Liver (tissue), 9 donors: Measurements from ENCODE around the gene ABCB1. TPM values are rescaled to one million over a fixed set of nuclear protein-coding genes. Genes with fewer than 3 reads are reported as not detected.

Experiments used
- DNase-seq: peaks from one replicate; pipeline ENCODE4 v3.0.0-alpha.2; 2017; ENCODE audit warnings: low spot score
- H3K27ac ChIP-seq, 2 donors: one replicate each; pipeline ENCODE4 v1.7.0; 2013; ENCODE audit warnings: inconsistent platforms in 2 of 2, low read length in 2 of 2, control low read depth in 1 of 2, low read depth in 1 of 2, mild to moderate bottlenecking in 1 of 2
- H3K27me3 ChIP-seq, 4 donors: one replicate each; pipeline versions ENCODE4 v1.6.1 to v1.7.0; 2013; ENCODE audit warnings: low read length in 3 of 4, inconsistent platforms in 1 of 4, mild to moderate bottlenecking in 1 of 4, moderate library complexity in 1 of 4; ENCODE audit not compliant: control insufficient read depth in 4 of 4, insufficient read depth in 4 of 4
- H3K36me3 ChIP-seq, 4 donors: one replicate each; pipeline versions ENCODE4 v1.6.1 to v1.7.0; 2013; ENCODE audit warnings: low read length in 3 of 4, mild to moderate bottlenecking in 3 of 4, low read depth in 1 of 4, moderate library complexity in 1 of 4; ENCODE audit not compliant: control insufficient read depth in 4 of 4, insufficient read depth in 3 of 4
- H3K4me1 ChIP-seq, 4 donors: one replicate each; pipeline versions ENCODE4 v1.6.1 to v1.7.0; 2013; ENCODE audit warnings: low read length in 3 of 4, mild to moderate bottlenecking in 3 of 4, moderate library complexity in 1 of 4; ENCODE audit not compliant: control insufficient read depth in 4 of 4, insufficient read depth in 4 of 4
- H3K4me3 ChIP-seq, 3 donors: one replicate each; pipeline versions ENCODE4 v1.6.1 to v1.7.0; 2013; ENCODE audit warnings: low read length in 3 of 3, control low read depth in 1 of 3, low read depth in 1 of 3, mild to moderate bottlenecking in 1 of 3
- H3K9ac ChIP-seq, 2 donors: one replicate each; pipeline ENCODE4 v1.7.0; 2013; ENCODE audit warnings: low read length in 2 of 2, mild to moderate bottlenecking in 2 of 2, moderate library complexity in 2 of 2, control low read depth in 1 of 2, low read depth in 1 of 2
- H3K9me3 ChIP-seq, 4 donors: one replicate each; pipeline versions ENCODE4 v1.6.1 to v1.7.0; 2013; ENCODE audit warnings: low read length in 3 of 4; ENCODE audit not compliant: control insufficient read depth in 4 of 4
- EGR1 ChIP-seq, 2 donors: IDR thresholded peaks; 2 replicates each; pipeline ENCODE4 v1.6.1; 2016 to 2018; ENCODE audit warnings: antibody characterized with exemption in 2 of 2, low read depth in 2 of 2
- FOXA1 ChIP-seq: IDR thresholded peaks from 2 replicates; pipeline ENCODE4 v1.6.1; 2016; ENCODE audit warnings: antibody characterized with exemption
- FOXA2 ChIP-seq: IDR thresholded peaks from 2 replicates; pipeline ENCODE4 v1.6.1; 2016; ENCODE audit warnings: antibody characterized with exemption
- GABPA ChIP-seq, 2 donors: IDR thresholded peaks in 1 of 2; conservative IDR thresholded peaks in 1 of 2; 2 replicates each; pipeline ENCODE4 v1.6.1; 2016; ENCODE audit warnings: antibody characterized with exemption in 2 of 2, mild to moderate bottlenecking in 1 of 2, moderate library complexity in 1 of 2
- HNF4A ChIP-seq, 2 donors: conservative IDR thresholded peaks; 2 replicates each; pipeline ENCODE4 v1.6.1; 2016; ENCODE audit warnings: antibody characterized with exemption in 2 of 2, mild to moderate bottlenecking in 2 of 2
- HNF4G ChIP-seq: IDR thresholded peaks from 2 replicates; pipeline ENCODE4 v1.6.1; 2016; ENCODE audit warnings: antibody characterized with exemption
- JUND ChIP-seq, 2 donors: IDR thresholded peaks; 2 replicates each; pipeline ENCODE4 v1.6.1; 2016; ENCODE audit warnings: antibody characterized with exemption in 2 of 2
- MAX ChIP-seq: IDR thresholded peaks from 2 replicates; pipeline ENCODE4 v1.6.1; 2016; ENCODE audit warnings: antibody characterized with exemption
- NR2F2 ChIP-seq: IDR thresholded peaks from 2 replicates; pipeline ENCODE4 v1.6.1; 2016; ENCODE audit warnings: antibody characterized with exemption
- RAD21 ChIP-seq, 2 donors: IDR thresholded peaks; 2 replicates each; pipeline ENCODE4 v1.6.1; 2016; ENCODE audit warnings: antibody characterized with exemption in 2 of 2, mild to moderate bottlenecking in 2 of 2
- REST ChIP-seq: IDR thresholded peaks from 2 replicates; pipeline ENCODE4 v1.6.1; 2016; ENCODE audit warnings: antibody characterized with exemption, mild to moderate bottlenecking
- RXRA ChIP-seq, 2 donors: IDR thresholded peaks; 2 replicates each; pipeline ENCODE4 v1.6.1; 2017 to 2018; ENCODE audit warnings: antibody characterized with exemption in 2 of 2, mild to moderate bottlenecking in 1 of 2
- SP1 ChIP-seq: IDR thresholded peaks from 2 replicates; pipeline ENCODE4 v1.6.1; 2018; ENCODE audit warnings: antibody characterized with exemption, mild to moderate bottlenecking
- TAF1 ChIP-seq: conservative IDR thresholded peaks from 2 replicates; pipeline ENCODE4 v1.6.1; 2016; ENCODE audit warnings: antibody characterized with exemption, mild to moderate bottlenecking
- YY1 ChIP-seq: IDR thresholded peaks from 2 replicates; pipeline ENCODE4 v1.6.1; 2016; ENCODE audit warnings: antibody characterized with exemption, mild to moderate bottlenecking
- WGBS: extraction: QIAGEN DNeasy Blood & Tissue Kit; methylation state at CpG from one replicate; pipeline ENCODE4 v1.1.7; 2013; 5-methylcytosine and 5-hydroxymethylcytosine counted together
- polyA plus RNA-seq, 2 donors: library from polyadenylated mRNA; stranded (reverse) in 1 of 2; unstranded in 1 of 2; fragments of 200-250 nt in 1 of 2; fragments of >200 nt in 1 of 2; fragmentation: Nextera tagmentation in 1 of 2; extraction: Ambion mirVana in 1 of 2; gene quantifications; one replicate each; pipeline versions ENCODE4 v1.2.1 to v1.2.3, GENCODE V29; 2013 to 2015
- total RNA-seq, 2 donors: library from RNA; depleted of rRNA; stranded (reverse); fragments of >200 nt; gene quantifications; one replicate each; pipeline ENCODE4 v1.2.3, GENCODE V29; 2014
- TF ChIP-seq, protein P1 (sequence below): IDR thresholded peaks from 2 replicates; pipeline ENCODE4 v1.6.1; 2016; ENCODE audit warnings: antibody characterized with exemption
- TF ChIP-seq, protein P2 (sequence below): IDR thresholded peaks from 2 replicates; pipeline ENCODE4 v1.6.1; 2016; ENCODE audit warnings: antibody characterized with exemption
- TF ChIP-seq, protein P3 (sequence below): fragments of 150-350 bp; IDR thresholded peaks from 2 replicates; pipeline ENCODE4 v1.5.1; 2017; ENCODE audit warnings: improper control_type of control experiment, low read depth, low read length; ENCODE audit not compliant: missing input control
- donor health status: healthy.
- donor health status: healthy.
- donor health status: healthy.
- donor health status: healthy.
- donor health status: healthy.

Gene ABCB1
- total and polyA plus RNA-seq, 4 donors: 11.9 to 53.2 (median 21.0) TPM

GRCh38 chr7:87580636-87581035, 20.0 kb downstream of the ABCB1 start:
- no peak for DNase-seq
- Histone ChIP-seq H3K9ac (no peak overlapping the region), H3K9me3 (no peaks in the 10 kb centered on the region), H3K4me3 (no peak overlapping the region), H3K4me1 (peaks cover 0 to 2% (median 0%) of the 10 kb centered on the region in 4 donors), H3K27me3 (no peaks in the 10 kb centered on the region), H3K36me3 (peaks cover 0 to 24% (median 5%) of the 10 kb centered on the region in 4 donors), H3K27ac (no peak overlapping the region)
- TF ChIP-seq RXRA (IDR thresholded peaks at IDR 0.05): no peak
- no peak for TF ChIP-seq MAX
- TF ChIP-seq, protein P1, sequence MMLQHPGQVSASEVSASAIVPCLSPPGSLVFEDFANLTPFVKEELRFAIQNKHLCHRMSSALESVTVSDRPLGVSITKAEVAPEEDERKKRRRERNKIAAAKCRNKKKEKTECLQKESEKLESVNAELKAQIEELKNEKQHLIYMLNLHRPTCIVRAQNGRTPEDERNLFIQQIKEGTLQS: no peak
- no peak for TF ChIP-seq FOXA2
- TF ChIP-seq GABPA (IDR thresholded peaks at IDR 0.05 in 1 of 2, conservative IDR thresholded peaks at IDR 0.05 in 1 of 2): no peak
- no peak for TF ChIP-seq EGR1 (IDR thresholded peaks at IDR 0.05; ENCODE audit: low read depth in 2 of 2)
- TF ChIP-seq SP1: no peak
- TF ChIP-seq REST: no peak
- TF ChIP-seq HNF4G: no peak
- TF ChIP-seq JUND (IDR thresholded peaks at IDR 0.05): no peak
- no peak for TF ChIP-seq FOXA1
- no peak for TF ChIP-seq RAD21 (IDR thresholded peaks at IDR 0.05)
- TF ChIP-seq NR2F2: no peak
- TF ChIP-seq, protein P2, sequence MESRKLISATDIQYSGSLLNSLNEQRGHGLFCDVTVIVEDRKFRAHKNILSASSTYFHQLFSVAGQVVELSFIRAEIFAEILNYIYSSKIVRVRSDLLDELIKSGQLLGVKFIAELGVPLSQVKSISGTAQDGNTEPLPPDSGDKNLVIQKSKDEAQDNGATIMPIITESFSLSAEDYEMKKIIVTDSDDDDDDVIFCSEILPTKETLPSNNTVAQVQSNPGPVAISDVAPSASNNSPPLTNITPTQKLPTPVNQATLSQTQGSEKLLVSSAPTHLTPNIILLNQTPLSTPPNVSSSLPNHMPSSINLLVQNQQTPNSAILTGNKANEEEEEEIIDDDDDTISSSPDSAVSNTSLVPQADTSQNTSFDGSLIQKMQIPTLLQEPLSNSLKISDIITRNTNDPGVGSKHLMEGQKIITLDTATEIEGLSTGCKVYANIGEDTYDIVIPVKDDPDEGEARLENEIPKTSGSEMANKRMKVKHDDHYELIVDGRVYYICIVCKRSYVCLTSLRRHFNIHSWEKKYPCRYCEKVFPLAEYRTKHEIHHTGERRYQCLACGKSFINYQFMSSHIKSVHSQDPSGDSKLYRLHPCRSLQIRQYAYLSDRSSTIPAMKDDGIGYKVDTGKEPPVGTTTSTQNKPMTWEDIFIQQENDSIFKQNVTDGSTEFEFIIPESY: no peak
- no peak for TF ChIP-seq TAF1
- TF ChIP-seq YY1: no peak
- TF ChIP-seq, protein P3, sequence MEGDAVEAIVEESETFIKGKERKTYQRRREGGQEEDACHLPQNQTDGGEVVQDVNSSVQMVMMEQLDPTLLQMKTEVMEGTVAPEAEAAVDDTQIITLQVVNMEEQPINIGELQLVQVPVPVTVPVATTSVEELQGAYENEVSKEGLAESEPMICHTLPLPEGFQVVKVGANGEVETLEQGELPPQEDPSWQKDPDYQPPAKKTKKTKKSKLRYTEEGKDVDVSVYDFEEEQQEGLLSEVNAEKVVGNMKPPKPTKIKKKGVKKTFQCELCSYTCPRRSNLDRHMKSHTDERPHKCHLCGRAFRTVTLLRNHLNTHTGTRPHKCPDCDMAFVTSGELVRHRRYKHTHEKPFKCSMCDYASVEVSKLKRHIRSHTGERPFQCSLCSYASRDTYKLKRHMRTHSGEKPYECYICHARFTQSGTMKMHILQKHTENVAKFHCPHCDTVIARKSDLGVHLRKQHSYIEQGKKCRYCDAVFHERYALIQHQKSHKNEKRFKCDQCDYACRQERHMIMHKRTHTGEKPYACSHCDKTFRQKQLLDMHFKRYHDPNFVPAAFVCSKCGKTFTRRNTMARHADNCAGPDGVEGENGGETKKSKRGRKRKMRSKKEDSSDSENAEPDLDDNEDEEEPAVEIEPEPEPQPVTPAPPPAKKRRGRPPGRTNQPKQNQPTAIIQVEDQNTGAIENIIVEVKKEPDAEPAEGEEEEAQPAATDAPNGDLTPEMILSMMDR: no peak
- no peak for TF ChIP-seq HNF4A (conservative IDR thresholded peaks at IDR 0.05)
- 92% methylated on average over 1 of the region's 1 CpG for WGBS
